ENCODE measurements around the gene JSRP1.

Gene JSRP1

DNA sequence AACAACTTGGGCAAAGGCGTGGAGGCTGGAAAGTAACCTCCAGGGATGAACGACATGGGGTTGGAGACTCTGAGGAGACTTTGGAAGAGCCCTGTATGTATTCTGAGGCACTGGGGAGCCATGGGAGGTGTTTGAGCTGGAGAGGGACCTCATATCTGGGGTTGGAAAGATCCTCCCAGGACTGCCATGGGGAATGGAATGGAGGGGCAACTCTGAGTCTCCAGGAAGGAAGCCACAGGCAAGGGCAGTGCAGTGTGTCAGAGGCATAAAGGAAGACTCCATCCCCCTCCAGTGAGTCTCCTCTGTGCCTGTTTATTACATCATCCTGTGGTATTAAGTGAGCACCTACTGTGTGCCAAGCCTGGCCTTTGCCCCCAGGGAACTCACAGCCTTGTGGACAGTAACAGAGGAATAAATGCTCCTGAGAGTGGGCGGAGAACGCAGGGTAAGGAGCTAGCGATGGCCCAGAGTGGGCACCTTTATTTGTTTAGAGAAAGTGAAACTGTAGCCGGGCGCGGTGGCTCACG, 18.0 kb upstream of the JSRP1 start:
- no peak for TF ChIP-seq CTCF (conservative IDR thresholded peaks at IDR 0.05; ENCODE audit: control insufficient read depth, insufficient read depth, low read depth, low read length)
- no peak overlapping the region for H3K4me3 ChIP-seq (ENCODE audit: control insufficient read depth, low read depth, low read length)
- DNase-seq (ENCODE audit: low read depth): no peak

DNA sequence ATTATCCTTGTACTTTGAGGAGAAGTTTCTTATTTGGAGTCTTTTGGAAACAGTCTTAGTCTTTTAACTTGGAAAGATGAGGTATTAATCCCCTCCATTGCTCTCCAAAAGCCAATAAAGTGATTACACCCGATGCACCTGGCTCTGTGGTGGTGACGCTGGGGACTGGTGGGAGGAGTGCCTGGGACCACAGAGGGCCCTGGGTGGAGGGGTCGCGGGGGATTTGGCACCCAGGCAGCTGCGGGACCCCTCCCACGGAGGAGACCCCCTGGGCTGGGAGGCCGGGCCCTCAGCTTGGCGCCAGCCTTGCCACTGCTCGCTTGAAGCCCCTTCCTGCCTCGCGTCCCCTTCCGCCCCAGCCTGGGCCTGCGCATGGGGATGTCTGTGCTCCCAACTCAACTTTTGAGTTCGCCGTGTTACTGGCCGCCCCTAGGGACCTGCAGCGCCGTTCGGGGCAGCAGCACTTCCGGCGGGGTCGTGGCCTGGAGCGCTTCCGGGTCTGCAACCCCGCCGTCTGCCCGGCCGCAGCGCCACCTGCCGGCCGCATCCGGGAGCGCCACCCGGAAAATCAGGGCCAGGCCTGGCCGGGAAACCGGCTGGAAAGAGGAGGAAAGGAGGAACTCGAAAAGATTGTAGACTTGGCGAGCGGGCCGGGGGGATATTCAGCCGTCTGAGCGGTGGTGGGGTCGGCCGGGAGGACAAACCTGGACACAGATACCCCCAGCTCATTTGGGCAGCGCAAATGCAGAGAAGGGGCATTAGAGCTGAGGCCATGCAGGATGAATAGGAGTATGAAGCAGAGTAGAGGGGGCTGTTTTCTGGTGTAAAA, 17.4 kb upstream of the JSRP1 start:
- DNase-seq (ENCODE audit: low read depth): peak; percentile 73
- peak; percentile 54 for TF ChIP-seq CTCF (conservative IDR thresholded peaks at IDR 0.05; ENCODE audit: control insufficient read depth, insufficient read depth, low read depth, low read length)
- H3K4me3 ChIP-seq (ENCODE audit: control insufficient read depth, low read depth, low read length): peak overlapping the region; percentile 19

- TF ChIP-seq CTCF (conservative IDR thresholded peaks at IDR 0.05; ENCODE audit: control insufficient read depth, insufficient read depth, low read depth, low read length): no peak
- DNase-seq (ENCODE audit: low read depth): peak; percentile 94
- H3K4me3 ChIP-seq (ENCODE audit: control insufficient read depth, low read depth, low read length): peak overlapping the region; percentile 91
Observed at GRCh38 chr19:2271234-2272103, 15.3 kb upstream of the JSRP1 start.

DNA sequence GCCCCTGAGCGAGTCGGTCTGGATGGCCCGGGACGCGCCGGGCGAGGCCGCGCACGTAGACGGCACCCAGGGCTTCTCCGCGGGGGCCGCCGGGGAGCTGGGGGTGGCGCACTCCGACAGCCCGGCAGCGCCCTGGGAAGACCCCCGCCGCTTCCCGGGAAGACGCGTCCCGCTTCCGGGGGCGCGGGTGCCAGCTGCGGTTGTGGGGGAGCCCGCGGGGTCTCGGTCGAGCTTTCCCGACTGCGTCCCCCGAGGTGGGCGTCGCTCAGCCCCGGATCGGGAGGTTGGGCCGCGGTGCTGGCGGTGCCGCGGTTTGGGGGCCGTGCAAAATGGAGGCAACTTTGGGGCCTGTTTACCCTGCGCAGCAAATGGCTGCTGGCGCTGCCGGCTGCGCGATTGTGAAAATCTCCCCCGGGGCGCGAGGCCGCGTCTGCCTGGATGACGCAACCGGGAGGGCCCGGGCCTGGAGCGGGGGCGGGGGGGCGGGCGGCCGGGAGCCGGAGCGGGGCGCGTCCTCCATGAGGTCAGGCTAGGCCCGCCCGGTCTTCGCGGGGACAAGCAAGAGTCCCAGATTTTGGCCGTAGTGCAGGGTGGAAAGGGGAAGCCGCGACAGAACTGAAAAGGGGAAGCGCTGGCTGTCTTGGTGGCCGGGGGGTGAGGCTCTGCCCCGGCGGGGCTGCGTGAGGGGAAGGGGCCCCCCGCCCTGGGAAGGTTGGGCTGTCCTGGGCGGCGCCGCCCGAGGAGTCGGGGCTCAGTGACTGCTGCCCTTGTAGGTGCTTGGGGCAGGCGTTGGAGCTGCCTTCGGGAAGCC, 14.4 kb upstream of the JSRP1 start:
- peak; percentile 86 for DNase-seq (ENCODE audit: low read depth)
- peak overlapping the region; percentile 91 for H3K4me3 ChIP-seq (ENCODE audit: control insufficient read depth, low read depth, low read length)
- no peak for TF ChIP-seq CTCF (conservative IDR thresholded peaks at IDR 0.05; ENCODE audit: control insufficient read depth, insufficient read depth, low read depth, low read length)

DNA sequence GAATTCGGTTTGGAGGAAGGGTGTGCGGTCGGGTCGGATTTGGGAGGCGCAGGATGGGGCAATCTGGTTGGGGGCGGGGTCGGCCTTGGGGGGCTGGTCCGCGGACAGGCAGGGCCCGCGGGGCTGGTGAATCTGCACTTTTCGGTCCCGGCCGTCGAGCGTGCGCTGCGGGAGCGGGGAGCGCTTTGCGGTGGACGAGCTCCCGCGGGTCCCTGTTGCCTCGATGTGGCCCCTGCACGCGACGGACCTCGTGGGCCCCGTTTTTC, 13.9 kb upstream of the JSRP1 start:
- no peak for TF ChIP-seq CTCF (conservative IDR thresholded peaks at IDR 0.05; ENCODE audit: control insufficient read depth, insufficient read depth, low read depth, low read length)
- peak overlapping the region; percentile 91 for H3K4me3 ChIP-seq (ENCODE audit: control insufficient read depth, low read depth, low read length)
- DNase-seq (ENCODE audit: low read depth): no peak
